K562 (cell line): ENCODE results near the gene RNF41. TPM values are rescaled to one million over a fixed set of nuclear protein-coding genes. Genes with fewer than 3 reads are reported as not detected.

Source experiments
- BRD4 ChIP-seq: fragments of 200-600 bp; sonication (generic); IDR thresholded peaks from 2 replicates; pipeline ENCODE4 v1.6.1; 2017; ENCODE audit warnings: inconsistent platforms
- CREB3 ChIP-seq: fragments of 450-650 bp; conservative IDR thresholded peaks from 2 replicates; pipeline ENCODE4 v1.6.1; 2016; ENCODE audit warnings: missing genetic modification characterization, low read depth, mild to moderate bottlenecking, missing compliant biosample characterization, moderate library complexity
- ELK1 ChIP-seq: sonication (generic); formaldehyde crosslinking; IDR thresholded peaks from 2 replicates; pipeline ENCODE4 v1.8.1; 2022; ENCODE audit warnings: missing genetic modification reagents
- FOXJ3 ChIP-seq: sonication (generic); formaldehyde crosslinking; IDR thresholded peaks from 2 replicates; pipeline ENCODE4 v1.4.0; 2020; ENCODE audit warnings: mild to moderate bottlenecking, missing genetic modification reagents
- FOXP1 ChIP-seq: sonication (generic); formaldehyde crosslinking; IDR thresholded peaks from 2 replicates; pipeline ENCODE4 v1.8.0; 2022; ENCODE audit warnings: mild to moderate bottlenecking, missing genetic modification reagents
- ILK ChIP-seq: fragments of 450-650 bp; IDR thresholded peaks from 2 replicates; pipeline ENCODE4 v1.6.1; 2016; ENCODE audit warnings: missing genetic modification characterization, low read depth, mild to moderate bottlenecking, missing compliant biosample characterization, moderate library complexity, borderline replicate concordance
- JUN ChIP-seq, 2 experiments: sonication (generic) in 1 of 2; formaldehyde crosslinking in 1 of 2; IDR thresholded peaks; 2 replicates each; pipeline versions ENCODE4 v1.6.1 to v1.8.0; 2012 to 2022; ENCODE audit warnings: borderline replicate concordance in 2 of 2, mild to moderate bottlenecking in 2 of 2, improper control_type of control experiment in 1 of 2, low read depth in 1 of 2, low read length in 1 of 2, missing genetic modification reagents in 1 of 2
- JUNB ChIP-seq: fragments of 450-650 bp; formaldehyde crosslinking; conservative IDR thresholded peaks from 2 replicates; pipeline ENCODE4 v1.4.0; 2020; ENCODE audit warnings: mild to moderate bottlenecking
- MCM3 ChIP-seq: fragments of 450-650 bp; IDR thresholded peaks from 2 replicates; pipeline ENCODE4 v1.6.1; 2016
- NCOA1 ChIP-seq: fragments of 450-650 bp; IDR thresholded peaks from 2 replicates; pipeline ENCODE4 v1.6.1; 2016; ENCODE audit warnings: low read depth
- NFIX ChIP-seq: fragments of 250-450 bp; sonication (Bioruptor Pico); IDR thresholded peaks from 2 replicates; pipeline ENCODE4 v1.4.0; 2020; ENCODE audit warnings: low read depth, mild to moderate bottlenecking, moderate library complexity
- PTRF ChIP-seq: fragments of 450-650 bp; IDR thresholded peaks from 2 replicates; pipeline ENCODE4 v1.6.1; 2016; ENCODE audit warnings: mild to moderate bottlenecking, missing genetic modification characterization, missing compliant biosample characterization
- RBM25 ChIP-seq: fragments of 200-400 bp; formaldehyde crosslinking; IDR thresholded peaks from 2 replicates; pipeline ENCODE4 v1.6.1; 2018; ENCODE audit warnings: low read length, low read depth, moderate library complexity; ENCODE audit not compliant: severe bottlenecking
- RCOR1 ChIP-seq, 2 experiments: IDR thresholded peaks; 2 replicates each; pipeline ENCODE4 v1.6.1; 2012; ENCODE audit warnings: low read depth in 2 of 2, low read length in 2 of 2, borderline replicate concordance in 1 of 2, improper control_type of control experiment in 1 of 2
- SAP30 ChIP-seq: fragments of 200-600 bp; sonication (generic); IDR thresholded peaks from 2 replicates; pipeline ENCODE4 v1.6.1; 2012; ENCODE audit warnings: borderline replicate concordance, low read depth, mild to moderate bottlenecking, moderate library complexity, low read length, control low read depth, inconsistent platforms; ENCODE audit not compliant: insufficient read depth, poor library complexity, severe bottlenecking
- SMC3 ChIP-seq: conservative IDR thresholded peaks from 2 replicates; pipeline ENCODE4 v1.6.1; 2011; ENCODE audit warnings: low read depth, low read length, improper control_type of control experiment; ENCODE audit not compliant: insufficient read depth
- TEAD2 ChIP-seq: fragments of 450-650 bp; IDR thresholded peaks from 2 replicates; pipeline ENCODE4 v1.6.1; 2016; ENCODE audit warnings: missing genetic modification characterization, control low read depth, missing compliant biosample characterization
- ZBTB5 ChIP-seq: fragments of 450-650 bp; IDR thresholded peaks from 2 replicates; pipeline ENCODE4 v1.6.1; 2017; ENCODE audit warnings: antibody characterized with exemption
- ZHX1 ChIP-seq: fragments of 150-350 bp; conservative IDR thresholded peaks from 2 replicates; pipeline ENCODE4 v1.6.1; 2014; ENCODE audit warnings: low read length
- ZNF165 ChIP-seq: fragments of 250-450 bp; sonication (Bioruptor Pico); IDR thresholded peaks from 2 replicates; pipeline ENCODE4 v1.4.0; 2020; ENCODE audit warnings: borderline replicate concordance
- polyA plus RNA-seq, 8 experiments: library from polyadenylated mRNA; depleted of rRNA in 4 of 8; stranded (reverse) in 5 of 8; unstranded in 3 of 8; fragments of >200 nt; fragmentation: Nextera tagmentation in 2 of 8; fragmentation: Illumina TruSeq in 1 of 8; extraction: Ambion mirVana in 2 of 8; extraction: Trizol in 1 of 8; gene quantifications; 2 replicates each; pipeline versions ENCODE4 v1.2.1 to v1.2.3, GENCODE V29; 2011 to 2014; ENCODE audit warnings: inconsistent platforms in 1 of 8, missing spikeins in 1 of 8
- total RNA-seq, 7 experiments: library from RNA; depleted of rRNA in 6 of 7; stranded (reverse); fragments of >200 nt in 6 of 7; fragmentation: Illumina TruSeq in 2 of 7; extraction: Trizol in 2 of 7; gene quantifications; 2 replicates each; pipeline versions ENCODE4 v1.2.1 to v1.2.3, GENCODE V29; 2011 to 2021; ENCODE audit warnings: low replicate concordance in 1 of 7

RNF41 gene
- total and polyA plus RNA-seq, 9 of the 15 experiments (the other 6 are each of a cell fraction or from before 2014, with no cell fraction given), result 28.2 to 46.8 (median 33.8) TPM

- TF ChIP-seq ZHX1 (no peak), RCOR1 (IDR thresholded peaks at IDR 0.05; ENCODE audit: borderline replicate concordance in 1 of 2, low read depth in 2 of 2, low read length in 2 of 2) (no peak; a peak in 1 of 4 replicates), CREB3 (tag) (no peak; the same call in 1 of the 2 replicates), SAP30 (no peak), ELK1 (CRISPR knock-in tag) (no peak), FOXJ3 (CRISPR knock-in tag) (no peak), JUN (IDR thresholded peaks at IDR 0.05; ENCODE audit: borderline replicate concordance, low read depth, low read length) (peak; percentile 100), JUN (CRISPR knock-in tag; IDR thresholded peaks at IDR 0.05; ENCODE audit: borderline replicate concordance) (peak; percentile 94; the same call in 1 of the 2 replicates), SMC3 (no peak), BRD4 (peak; percentile 88; the same call in 1 of the 2 replicates), MCM3 (no peak), FOXP1 (no peak), ZNF165 (peak; percentile 54; the same call in 1 of the 2 replicates), TEAD2 (no peak), NCOA1 (peak; percentile 78), ILK (tag) (no peak), NFIX (CRISPR knock-in tag) (no peak), PTRF (no peak), RBM25 (no peak), JUNB (CRISPR knock-in tag) (peak; percentile 99), ZBTB5 (no peak)
These were observed 63.4 kb downstream of the RNF41 start, which contains the start of gene MYL6 (continued) for GRCh38 chr12:56158029-56158925.
